Motor neuron (in vitro differentiated cells): ENCODE results near the gene NBPF4. TPM values are rescaled to one million over a fixed set of nuclear protein-coding genes. Genes with fewer than 3 reads are reported as not detected.
"Not testable (repeated sequence)": the region's sequence is repeated elsewhere in the genome, so short reads cannot be mapped to it uniquely, and the experiment has no call there.

ENCODE experiments used
- ATAC-seq, 8 experiments: fragments of 200-7000 bp; cut with Tn5 transposase; replicated peaks in 6 of 8; 2 replicates each; pipeline ENCODE4 v1.8.0; 2021; ENCODE audit warnings: mild to moderate bottlenecking in 8 of 8, moderate library complexity in 8 of 8
- H3K27ac ChIP-seq, 2 donors: fragments of 250-450 bp; sonication (Bioruptor Pico); 2 replicates each; pipeline ENCODE4 v1.9.0; 2021; ENCODE audit warnings: antibody characterized with exemption in 2 of 2, mild to moderate bottlenecking in 2 of 2, moderate library complexity in 1 of 2
- H3K4me1 ChIP-seq, 2 donors: fragments of 250-450 bp; sonication (Bioruptor Pico); replicated peaks in 1 of 2; 2 replicates each; pipeline ENCODE4 v1.6.1; 2021; ENCODE audit warnings: antibody characterized with exemption in 2 of 2, mild to moderate bottlenecking in 2 of 2, moderate library complexity in 1 of 2
- H3K4me3 ChIP-seq, 5 donors: fragments of 250-450 bp; sonication (Bioruptor Pico); 2 replicates each; pipeline ENCODE4 v1.9.0; 2021; ENCODE audit warnings: antibody characterized with exemption in 5 of 5, mild to moderate bottlenecking in 5 of 5, moderate library complexity in 4 of 5
- WGBS, 10 experiments: fragments of 450-650 bp; shearing (Covaris generic); methylation state at CpG; one replicate each; pipeline ENCODE4 v1.0.0; 2022; 5-methylcytosine and 5-hydroxymethylcytosine counted together
- in situ Hi-C, 9 experiments: fragments of 400-800 bp; cut with MboI; loops; one replicate each; pipeline ENCODE4 v1.15.0; 2021; ENCODE audit warnings: low sequenced_read_pairs in 9 of 9, low pct_unique_long_range_greater_than_20kb in 2 of 9; ENCODE audit not compliant: unreplicated experiment in 9 of 9
- total RNA-seq, 8 experiments: library from RNA; unstranded; fragments of 300-600 nt; gene quantifications; 2 replicates each; pipeline versions ENCODE4 v1.2.3 to v1.2.4, GENCODE V29; 2022

NBPF4 gene, protein sequence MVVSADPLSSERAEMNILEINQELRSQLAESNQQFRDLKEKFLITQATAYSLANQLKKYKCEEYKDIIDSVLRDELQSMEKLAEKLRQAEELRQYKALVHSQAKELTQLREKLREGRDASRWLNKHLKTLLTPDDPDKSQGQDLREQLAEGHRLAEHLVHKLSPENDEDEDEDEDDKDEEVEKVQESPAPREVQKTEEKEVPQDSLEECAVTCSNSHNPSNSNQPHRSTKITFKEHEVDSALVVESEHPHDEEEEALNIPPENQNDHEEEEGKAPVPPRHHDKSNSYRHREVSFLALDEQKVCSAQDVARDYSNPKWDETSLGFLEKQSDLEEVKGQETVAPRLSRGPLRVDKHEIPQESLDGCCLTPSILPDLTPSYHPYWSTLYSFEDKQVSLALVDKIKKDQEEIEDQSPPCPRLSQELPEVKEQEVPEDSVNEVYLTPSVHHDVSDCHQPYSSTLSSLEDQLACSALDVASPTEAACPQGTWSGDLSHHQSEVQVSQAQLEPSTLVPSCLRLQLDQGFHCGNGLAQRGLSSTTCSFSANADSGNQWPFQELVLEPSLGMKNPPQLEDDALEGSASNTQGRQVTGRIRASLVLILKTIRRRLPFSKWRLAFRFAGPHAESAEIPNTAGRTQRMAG
- under 1 TPM in 5 of 8 experiments, not detected in 3; 0.05 to 0.79 (median 0.19) TPM for total RNA-seq

DNA sequence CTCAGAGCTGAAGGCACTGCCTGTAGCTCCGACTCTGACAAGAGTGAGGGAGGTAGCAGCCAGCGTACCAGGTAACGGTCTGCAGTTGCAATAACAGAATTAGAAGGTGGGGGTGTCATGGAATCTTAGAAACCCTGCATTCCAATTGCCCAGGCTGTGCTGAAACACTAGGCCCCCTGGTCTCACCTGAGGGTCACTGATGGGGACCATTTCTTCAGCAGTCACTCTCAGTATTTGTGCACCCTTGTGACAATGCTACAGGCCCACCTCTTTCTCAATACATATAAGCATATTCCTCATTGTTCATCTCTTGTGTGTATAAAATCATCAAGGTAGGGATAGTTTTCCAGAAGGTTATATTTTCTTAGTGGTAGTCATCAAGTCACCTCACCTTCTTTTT is at the start of gene NBPF4:
Gene NBPF4, minus strand, starts transcription at position 101 of the 400 bp plus-strand sequence. CDS start 315 bp downstream, outside the sequence.
- WGBS, 10 experiments = no CpG with 5 or more reads among the region's 3 CpGs
- in situ Hi-C loops, H3K4me1 ChIP-seq, H3K27ac ChIP-seq, ATAC-seq, H3K4me3 ChIP-seq: not testable (repeated sequence)

DNA sequence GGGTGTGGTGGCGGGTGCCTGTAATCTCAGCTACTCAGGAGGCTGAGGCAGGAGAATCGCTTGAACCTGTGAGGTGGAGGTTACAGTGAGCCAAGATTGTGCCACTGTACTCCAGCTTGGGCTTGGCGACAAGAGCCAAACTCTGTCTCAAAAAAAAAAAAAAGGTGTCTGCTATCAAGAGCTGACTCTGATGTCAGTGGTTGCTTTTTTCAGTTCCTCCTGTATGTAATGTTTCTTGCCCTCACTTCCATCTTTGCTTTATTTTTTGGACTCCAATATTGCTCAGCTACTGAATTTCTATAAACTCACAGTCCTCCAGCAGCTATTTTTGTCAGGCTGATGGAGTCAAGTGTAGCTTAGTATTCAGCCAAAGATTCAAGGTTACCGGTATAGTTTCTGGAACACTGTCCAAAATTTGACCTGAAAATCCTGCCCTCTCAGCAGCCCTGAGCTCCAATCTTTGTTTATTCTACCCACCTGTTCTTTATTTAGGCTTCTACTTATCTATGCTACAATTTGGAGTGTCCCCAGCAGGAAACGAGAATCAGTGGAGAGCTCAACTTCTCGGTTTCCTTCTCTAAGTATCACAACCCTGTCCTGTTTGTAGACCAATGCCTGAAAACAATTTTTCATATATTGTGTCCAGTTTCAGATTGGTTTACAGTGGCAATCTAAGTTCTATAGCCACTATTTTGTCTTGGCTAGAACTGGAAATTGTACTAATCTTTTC is 38.8 kb upstream of the NBPF4 start:
- H3K4me1 ChIP-seq, ATAC-seq, H3K27ac ChIP-seq, H3K4me3 ChIP-seq, in situ Hi-C loops: not testable (repeated sequence)
- WGBS, 10 experiments = no CpG with 5 or more reads among the region's 6 CpGs

DNA sequence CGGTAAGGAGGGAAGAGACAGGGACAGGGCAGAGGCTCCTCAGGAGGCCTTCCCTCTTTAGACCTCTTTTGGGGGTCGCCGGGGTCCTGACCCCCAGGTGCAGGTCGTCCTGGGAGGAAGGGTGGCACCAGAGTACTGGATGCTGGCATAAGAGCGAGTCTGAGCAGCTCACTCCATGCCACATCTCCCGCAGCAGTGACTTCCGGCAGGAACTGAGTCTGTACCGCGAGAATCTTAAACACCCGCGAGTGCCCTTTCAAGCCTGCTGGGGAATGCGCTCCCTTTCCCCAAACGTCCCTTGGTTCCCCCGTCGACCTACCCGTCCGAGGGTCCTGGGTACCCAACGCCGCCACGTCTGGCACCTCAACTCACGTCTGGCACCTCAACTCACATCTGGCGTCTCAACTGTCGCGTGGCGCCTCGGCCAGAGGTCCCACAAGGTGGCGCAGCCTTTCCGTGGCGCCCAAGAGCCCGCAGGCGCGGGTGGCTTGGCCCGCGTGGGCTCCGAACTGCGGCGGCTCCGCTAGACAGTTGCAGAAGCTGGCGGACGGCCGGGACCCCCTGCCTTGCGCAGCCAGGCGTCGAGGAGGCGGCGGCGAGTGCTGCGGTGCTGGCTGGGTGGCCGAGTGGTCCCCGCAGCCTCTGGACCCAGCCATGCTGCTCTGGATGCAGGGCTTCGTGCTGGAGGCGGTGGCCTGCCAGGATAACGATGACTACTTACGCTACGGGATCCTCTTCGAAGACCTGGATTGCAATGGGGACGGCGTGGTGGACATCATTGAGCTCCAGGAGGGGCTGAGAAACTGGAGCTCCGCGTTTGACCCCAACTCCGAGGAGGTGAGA is 28.8 kb upstream of the NBPF4 start:
- in situ Hi-C loops, H3K27ac ChIP-seq, H3K4me1 ChIP-seq, H3K4me3 ChIP-seq: not testable (repeated sequence)
- peak in 3 of 8 experiments; percentile 82 to 91 (median 82) for ATAC-seq
- WGBS, 10 experiments = no CpG with 5 or more reads among the region's 61 CpGs

DNA sequence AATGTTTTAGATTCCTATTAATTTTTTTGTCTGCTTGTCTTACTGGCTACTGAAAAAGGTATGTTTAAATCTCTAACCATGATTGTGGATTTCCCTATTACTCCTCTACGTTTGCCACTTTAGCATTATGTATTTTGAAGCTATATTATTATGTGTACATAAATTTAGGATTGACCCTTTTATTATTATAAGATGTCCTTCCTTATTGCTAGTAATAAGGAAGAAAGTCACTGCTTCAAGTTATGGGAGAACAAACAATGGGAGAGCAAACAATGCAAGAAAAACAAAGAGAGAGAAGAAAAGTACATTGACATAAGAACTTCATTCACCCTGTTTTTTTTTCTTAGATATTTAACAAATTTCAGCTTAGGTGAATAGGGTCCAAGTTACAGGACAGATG is 23.2 kb upstream of the NBPF4 start:
- H3K4me1 ChIP-seq, ATAC-seq, in situ Hi-C loops, H3K4me3 ChIP-seq, H3K27ac ChIP-seq: not testable (repeated sequence)
- WGBS, 10 experiments = no CpG with 5 or more reads among the region's 1 CpG

DNA sequence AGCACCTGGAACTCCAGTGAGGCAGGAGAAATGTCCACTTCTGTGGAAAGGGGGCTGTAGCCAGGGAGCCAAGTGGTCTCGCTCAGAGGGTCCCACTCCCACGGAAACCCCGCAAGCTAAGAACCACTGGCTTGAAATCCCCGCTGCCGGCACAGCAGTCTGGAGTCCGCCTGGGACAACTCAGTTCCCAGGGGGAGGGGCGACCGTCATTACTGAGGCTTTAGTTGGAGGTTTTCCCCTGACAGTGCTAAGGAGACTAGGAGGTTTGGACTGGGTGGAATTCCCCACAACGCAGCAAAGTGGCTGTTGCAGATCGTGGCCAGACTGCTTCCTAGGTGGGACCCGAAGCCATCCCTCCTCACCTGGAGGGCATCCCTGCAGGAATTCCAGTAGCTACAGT is 18.1 kb upstream of the NBPF4 start:
- H3K4me3 ChIP-seq, H3K4me1 ChIP-seq, in situ Hi-C loops, ATAC-seq, H3K27ac ChIP-seq: not testable (repeated sequence)
- no CpG with 5 or more reads among the region's 11 CpGs for WGBS, 10 experiments

DNA sequence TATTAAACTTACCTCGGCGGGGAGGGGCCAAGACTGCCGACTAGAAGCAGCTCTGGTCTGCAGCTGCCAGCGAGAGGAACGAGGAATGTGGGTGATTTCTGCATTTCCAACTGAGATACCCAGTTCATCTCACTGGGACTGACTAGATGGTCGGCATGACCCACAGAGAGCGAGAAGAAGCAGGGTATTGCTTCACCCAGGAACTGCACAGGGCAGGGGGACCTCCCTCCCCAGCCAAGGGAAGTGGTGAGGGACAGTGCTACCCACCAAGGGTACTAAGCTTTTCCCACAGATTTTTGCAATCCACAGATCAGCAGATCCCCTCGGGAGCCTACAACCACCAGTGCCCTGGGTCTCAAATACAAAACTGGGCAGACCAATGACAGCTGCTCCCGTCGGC is 17.6 kb upstream of the NBPF4 start:
- H3K27ac ChIP-seq, H3K4me1 ChIP-seq, in situ Hi-C loops, H3K4me3 ChIP-seq, ATAC-seq: not testable (repeated sequence)
- no CpG with 5 or more reads among the region's 10 CpGs for WGBS, 10 experiments

DNA sequence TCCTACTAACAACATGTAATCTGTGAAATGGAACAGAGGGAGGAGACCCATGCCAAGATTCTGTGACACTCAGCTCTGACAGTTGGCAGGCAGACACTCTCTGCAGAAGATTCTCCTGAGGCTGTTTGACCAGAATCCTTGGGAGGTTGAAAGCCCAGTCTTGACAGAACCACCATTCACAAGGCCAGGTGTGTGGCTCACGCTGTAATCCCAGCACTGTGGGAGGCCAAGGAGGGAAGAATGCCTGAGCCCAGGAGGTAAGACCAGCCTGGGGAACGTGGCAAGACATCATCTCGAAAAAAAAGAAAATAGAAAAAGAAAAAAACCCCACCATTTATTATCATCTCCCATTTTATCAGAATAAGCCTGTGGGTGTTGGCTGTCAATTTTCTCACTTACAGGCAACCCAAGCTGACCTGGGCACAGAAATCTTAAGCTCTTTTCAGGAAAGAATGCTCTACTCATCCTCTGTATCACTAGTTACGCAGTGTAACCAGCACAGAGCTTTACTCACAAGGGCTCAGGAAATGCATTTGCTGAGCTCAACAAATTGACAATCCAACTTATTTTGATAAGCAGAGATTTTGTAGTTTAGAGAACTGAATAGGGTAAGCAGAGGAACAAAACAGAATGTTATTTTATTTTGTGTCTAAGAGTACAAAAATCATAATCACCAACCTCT is 16.8 kb upstream of the NBPF4 start:
- H3K27ac ChIP-seq, in situ Hi-C loops, ATAC-seq, H3K4me3 ChIP-seq, H3K4me1 ChIP-seq: not testable (repeated sequence)
- WGBS, 10 experiments = no CpG with 5 or more reads among the region's 4 CpGs

DNA sequence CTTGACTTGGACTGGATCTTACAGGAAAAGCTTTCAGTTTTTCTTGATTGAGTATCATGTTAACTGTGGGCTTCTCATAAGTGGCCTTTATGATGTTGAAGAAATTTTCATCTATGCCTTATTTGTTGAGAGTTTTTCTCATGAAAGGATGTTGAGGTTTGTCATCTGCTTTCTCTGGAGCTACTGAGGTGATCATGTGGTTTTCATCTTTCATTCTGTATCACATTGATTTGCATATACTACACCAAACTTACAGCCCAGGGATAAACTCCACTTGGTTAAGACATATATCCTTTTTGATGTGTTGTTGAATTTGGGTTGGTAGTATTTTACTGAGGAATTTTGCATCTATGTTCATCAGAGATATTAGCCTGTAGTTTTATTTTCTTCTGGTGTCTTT is 11.6 kb upstream of the NBPF4 start:
- ATAC-seq, H3K4me3 ChIP-seq, in situ Hi-C loops, H3K27ac ChIP-seq, H3K4me1 ChIP-seq: not testable (repeated sequence)

DNA sequence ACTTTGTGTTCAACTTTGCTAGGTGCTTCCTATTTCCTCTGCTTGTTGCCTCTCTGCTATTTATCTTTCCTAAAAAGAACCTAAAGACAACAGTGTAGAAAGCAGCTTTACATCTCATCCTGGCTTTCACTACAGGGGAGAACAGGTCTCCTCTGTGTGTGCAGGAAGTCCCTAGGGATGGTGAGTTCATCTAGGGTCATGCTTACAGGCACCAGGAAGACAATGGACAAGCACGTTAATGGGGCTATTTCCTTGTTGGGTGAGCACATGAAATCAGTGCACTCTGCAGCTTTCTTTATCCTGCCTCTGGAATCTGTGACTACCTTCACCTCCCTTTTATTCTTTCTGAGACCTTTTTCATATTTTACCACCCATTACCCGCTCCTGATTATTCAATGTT is 4.5 kb downstream of the NBPF4 start:
- peak in 4 of 8 experiments; percentile 31 to 89 (median 78) for ATAC-seq
- WGBS, 10 experiments = no CpG with 5 or more reads among the region's 2 CpGs
- H3K4me1 ChIP-seq, H3K27ac ChIP-seq, H3K4me3 ChIP-seq, in situ Hi-C loops: not testable (repeated sequence)

DNA sequence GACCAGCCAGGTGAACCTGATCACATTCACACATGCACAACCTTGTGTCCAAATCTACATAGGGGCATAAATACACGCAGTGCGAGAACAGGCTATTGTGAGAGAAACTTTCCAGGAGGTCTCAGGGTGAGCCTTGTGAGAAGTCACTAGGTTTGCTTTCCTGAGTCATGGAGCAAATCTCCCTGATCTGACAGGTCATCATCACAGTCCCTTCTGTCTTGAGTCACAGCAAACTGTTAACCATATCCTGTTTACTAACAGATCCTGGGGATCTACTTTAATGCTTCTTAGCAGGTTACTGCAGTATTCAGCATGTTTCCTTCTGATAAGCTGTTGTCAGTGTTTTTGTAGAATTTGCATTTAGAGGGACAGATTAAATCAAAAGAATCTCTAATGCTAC is 8.6 kb downstream of the NBPF4 start:
- no CpG with 5 or more reads among the region's 2 CpGs for WGBS, 10 experiments
- H3K4me1 ChIP-seq, ATAC-seq, H3K4me3 ChIP-seq, H3K27ac ChIP-seq, in situ Hi-C loops: not testable (repeated sequence)

DNA sequence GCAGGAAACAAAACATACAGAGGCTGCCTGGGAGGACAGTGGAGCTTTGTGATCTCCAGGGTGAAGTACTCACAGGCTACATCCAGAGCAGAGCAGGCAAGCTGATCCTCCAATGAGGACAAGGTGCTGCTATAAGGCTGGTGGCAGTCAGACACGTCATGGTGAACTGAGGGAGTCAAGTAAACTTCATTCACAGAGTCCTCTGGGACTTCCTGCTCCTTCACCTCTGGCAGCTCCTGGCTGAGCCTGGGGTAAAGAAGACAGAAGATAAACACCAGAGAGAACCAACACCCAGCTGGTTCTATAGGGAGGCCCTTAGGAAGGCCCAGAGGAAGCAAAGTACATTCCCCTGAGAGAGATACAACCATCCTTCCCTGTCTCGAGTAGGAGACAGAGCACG is 11.7 kb downstream of the NBPF4 start:
- no CpG with 5 or more reads among the region's 3 CpGs for WGBS, 10 experiments
- H3K4me3 ChIP-seq, H3K27ac ChIP-seq, H3K4me1 ChIP-seq, in situ Hi-C loops, ATAC-seq: not testable (repeated sequence)

DNA sequence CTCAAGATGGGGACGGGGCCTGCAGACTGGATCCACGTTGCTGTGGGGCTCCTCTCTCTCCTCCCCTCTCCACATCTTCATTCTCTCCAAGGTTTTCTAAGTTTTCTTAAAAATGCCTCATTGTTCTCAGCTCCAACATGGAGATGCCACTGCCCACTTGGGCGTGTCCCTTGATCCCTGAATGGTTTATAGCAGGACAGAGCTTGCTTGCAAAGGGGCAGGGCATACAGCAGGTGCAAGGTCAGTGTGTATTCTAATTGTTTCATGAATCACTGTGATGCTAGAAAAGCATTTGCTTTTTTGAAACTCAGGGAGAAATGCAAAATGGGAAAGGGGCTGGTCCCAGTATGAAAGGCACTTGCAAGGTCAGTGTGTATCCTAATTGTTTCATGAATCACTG is 13.9 kb downstream of the NBPF4 start:
- H3K4me3 ChIP-seq, in situ Hi-C loops, H3K4me1 ChIP-seq, H3K27ac ChIP-seq: not testable (repeated sequence)
- no CpG with 5 or more reads among the region's 3 CpGs for WGBS, 10 experiments
- peak in 6 of 8 experiments; percentile 17 to 87 (median 71) for ATAC-seq
